Effector memory CD4-positive, alpha-beta T cell (primary cell): ENCODE measurements around the gene ZNF747.

ENCODE experiments used
- DNase-seq, 3 donors: peaks; one replicate each; pipeline ENCODE4 v3.0.0-alpha.2; 2020
- H3K27ac ChIP-seq: 2 replicates; pipeline ENCODE4 v1.7.0; 2013; ENCODE audit warnings: mild to moderate bottlenecking, low read length, moderate library complexity; ENCODE audit not compliant: insufficient read depth, poor library complexity, severe bottlenecking
- H3K27me3 ChIP-seq: replicated peaks from 2 replicates; pipeline ENCODE4 v1.7.0; 2013; ENCODE audit warnings: mild to moderate bottlenecking, low read length; ENCODE audit not compliant: insufficient read depth, control insufficient read depth, poor library complexity, severe bottlenecking
- H3K36me3 ChIP-seq: 2 replicates; pipeline ENCODE4 v1.7.0; 2013; ENCODE audit warnings: mild to moderate bottlenecking, low read length, moderate library complexity; ENCODE audit not compliant: control insufficient read depth, insufficient read depth
- H3K4me1 ChIP-seq: 2 replicates; pipeline ENCODE4 v1.7.0; 2013; ENCODE audit warnings: low read length, mild to moderate bottlenecking; ENCODE audit not compliant: control insufficient read depth, insufficient read depth, poor library complexity, severe bottlenecking
- H3K4me3 ChIP-seq: 2 replicates; pipeline ENCODE4 v1.7.0; 2013; ENCODE audit warnings: low read length, low read depth, mild to moderate bottlenecking; ENCODE audit not compliant: insufficient read depth, poor library complexity, severe bottlenecking
- H3K9me3 ChIP-seq: 2 replicates; pipeline ENCODE4 v1.7.0; 2013; ENCODE audit warnings: mild to moderate bottlenecking, low read length, moderate library complexity; ENCODE audit not compliant: control insufficient read depth

Gene ZNF747

DNA sequence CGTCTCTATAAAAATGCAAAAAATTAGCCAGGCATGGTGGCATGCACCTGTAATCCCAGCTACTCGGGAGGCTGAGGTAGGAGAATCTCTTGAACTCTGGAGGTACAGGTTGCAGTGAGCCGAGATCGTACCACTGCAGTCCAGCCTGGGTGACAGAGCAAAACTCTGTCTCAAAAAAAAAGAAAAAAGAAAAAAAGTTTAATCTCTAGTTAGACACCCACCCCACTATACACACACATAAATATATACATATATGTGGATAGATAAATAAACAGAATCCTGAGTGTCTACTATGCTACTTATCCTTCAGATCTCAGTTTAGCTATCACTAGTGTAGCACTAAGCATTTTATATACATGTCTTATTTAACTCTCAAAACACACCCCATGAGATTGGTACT is 43.4 kb downstream of the ZNF747 start:
- no peak for DNase-seq
- H3K27ac ChIP-seq = no peak overlapping the region
- no peaks in the 10 kb centered on the region for H3K27me3 ChIP-seq
- peaks cover 3% of the 10 kb centered on the region for H3K4me1 ChIP-seq
- no peaks in the 10 kb centered on the region for H3K9me3 ChIP-seq
- H3K4me3 ChIP-seq = no peak overlapping the region
- H3K36me3 ChIP-seq = peaks cover 74% of the 10 kb centered on the region

DNA sequence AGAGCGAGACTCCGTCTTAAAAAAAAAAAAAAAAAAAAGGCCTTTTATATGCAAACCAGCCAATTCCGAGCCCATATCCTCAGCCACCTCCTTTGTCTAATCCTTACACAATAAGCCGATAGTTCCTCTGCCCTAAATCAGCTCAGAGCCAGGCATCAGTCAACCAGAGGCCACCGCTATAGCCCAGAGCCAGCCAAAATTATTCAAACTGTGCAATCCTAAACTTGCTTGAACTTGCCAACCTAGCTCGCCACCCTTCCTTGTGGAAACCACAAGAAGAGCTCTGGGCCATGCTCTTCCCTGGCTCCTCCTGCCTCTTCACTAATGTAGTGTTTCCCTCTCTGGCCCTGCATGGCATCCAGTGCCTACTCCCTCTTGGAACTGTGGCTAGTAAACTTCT is 44.4 kb downstream of the ZNF747 start:
- Histone ChIP-seq H3K4me1 (peaks cover 3% of the 10 kb centered on the region), H3K36me3 (peaks cover 78% of the 10 kb centered on the region), H3K9me3 (no peaks in the 10 kb centered on the region), H3K27me3 (no peaks in the 10 kb centered on the region), H3K4me3 (no peak overlapping the region), H3K27ac (no peak overlapping the region)
- no peak for DNase-seq

DNA sequence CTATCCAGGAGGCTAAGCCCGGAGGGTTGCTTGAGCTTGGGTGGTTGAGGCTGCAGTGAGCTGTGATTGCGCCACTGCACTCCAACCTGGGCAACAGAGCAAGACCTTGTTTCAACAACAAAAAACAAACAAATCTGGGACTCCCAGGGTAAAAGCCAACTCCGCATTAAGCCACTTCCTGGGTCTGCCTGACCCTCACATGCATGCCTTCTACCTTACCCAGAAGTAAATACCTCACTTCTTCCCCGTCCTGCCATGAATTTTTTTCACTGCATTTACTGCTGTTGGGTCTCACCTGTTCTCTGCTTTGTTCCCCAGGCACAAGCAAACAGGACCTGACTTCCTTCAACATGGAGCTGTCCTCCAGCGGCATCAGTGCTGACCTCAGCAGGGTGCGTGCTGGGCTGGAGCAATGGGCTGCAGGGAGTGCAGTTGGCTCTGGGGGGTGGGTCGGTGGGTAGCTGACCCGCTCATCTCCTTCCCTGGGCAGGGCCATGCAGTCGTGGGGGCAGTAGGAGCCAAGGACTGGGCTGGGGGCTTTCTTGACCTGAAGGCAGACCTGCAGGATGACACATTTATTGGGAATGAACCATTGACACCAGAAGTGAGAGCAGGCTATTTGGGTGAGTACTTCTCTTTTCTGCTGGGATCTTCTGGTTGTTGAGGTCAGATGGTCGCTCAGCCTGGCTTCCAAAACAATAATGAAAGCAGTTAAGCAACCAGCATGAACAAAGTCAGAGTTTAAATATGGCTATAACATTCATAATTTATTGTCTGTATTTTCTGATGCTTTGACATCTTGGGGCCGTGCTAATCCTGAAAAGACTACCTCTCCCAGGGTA is 45.7 kb downstream of the ZNF747 start:
- no peaks in the 10 kb centered on the region for H3K27me3 ChIP-seq
- no peaks in the 10 kb centered on the region for H3K9me3 ChIP-seq
- H3K27ac ChIP-seq = no peak overlapping the region
- peaks cover 3% of the 10 kb centered on the region for H3K4me1 ChIP-seq
- H3K36me3 ChIP-seq = peaks cover 79% of the 10 kb centered on the region
- H3K4me3 ChIP-seq = no peak overlapping the region
- DNase-seq = no peak

DNA sequence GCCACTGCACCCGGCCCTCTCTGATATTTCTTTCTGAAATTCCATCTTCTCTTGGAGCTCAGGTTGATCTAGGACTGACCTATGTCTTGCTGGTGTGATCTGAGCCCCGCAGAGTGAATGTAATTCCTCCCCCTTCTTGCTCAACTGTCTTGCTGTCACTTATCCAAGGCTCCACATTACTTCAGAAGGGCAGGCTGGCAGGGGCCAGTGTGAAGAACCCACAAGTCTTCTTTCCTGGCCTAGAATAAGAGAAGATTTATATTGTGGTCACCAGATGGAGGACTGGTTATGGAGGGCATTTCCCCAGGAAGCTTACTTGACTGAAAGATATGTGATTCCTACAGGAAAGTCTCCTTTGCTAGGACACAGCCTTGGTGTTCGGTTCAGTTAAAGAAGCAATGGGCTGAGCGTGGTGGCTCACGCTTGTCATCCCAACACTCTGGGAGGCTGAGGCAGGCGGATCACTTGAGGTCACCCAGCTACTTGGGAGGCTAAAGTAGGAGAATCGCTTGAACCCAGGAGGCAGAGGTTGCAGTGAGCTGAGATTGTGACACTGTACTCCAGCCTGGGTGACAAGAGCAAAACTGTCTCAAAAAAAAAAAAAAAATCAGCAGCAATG is 48.7 kb downstream of the ZNF747 start:
- H3K4me3 ChIP-seq = no peak overlapping the region
- H3K27ac ChIP-seq = no peak overlapping the region
- H3K27me3 ChIP-seq = no peaks in the 10 kb centered on the region
- H3K9me3 ChIP-seq = no peaks in the 10 kb centered on the region
- no peak for DNase-seq
- H3K4me1 ChIP-seq = no peaks in the 10 kb centered on the region
- H3K36me3 ChIP-seq = peaks cover 90% of the 10 kb centered on the region

DNA sequence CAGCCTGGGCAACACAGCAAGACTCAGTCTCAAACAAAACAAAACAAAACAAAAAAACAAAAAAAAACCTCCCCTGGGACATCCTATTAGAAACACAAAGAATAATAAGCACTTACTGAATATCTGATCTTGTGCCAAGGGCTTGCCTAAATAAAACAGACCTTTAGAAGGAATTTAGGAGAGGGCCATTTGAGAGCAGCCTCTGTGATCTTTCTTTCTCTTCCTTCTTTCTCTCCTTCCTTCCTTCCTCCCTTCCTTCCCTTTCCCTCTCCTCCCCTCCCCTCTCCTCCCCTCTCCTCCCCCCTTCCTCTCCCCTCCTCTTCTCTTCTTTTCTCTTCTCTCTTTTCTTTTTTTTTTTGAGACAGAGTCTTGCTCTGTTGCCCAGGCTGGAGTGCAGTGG is 49.8 kb downstream of the ZNF747 start:
- Histone ChIP-seq H3K27me3 (no peaks in the 10 kb centered on the region), H3K9me3 (no peaks in the 10 kb centered on the region), H3K36me3 (peaks cover 92% of the 10 kb centered on the region), H3K27ac (no peak overlapping the region), H3K4me1 (no peaks in the 10 kb centered on the region), H3K4me3 (no peak overlapping the region)
- DNase-seq = no peak

DNA sequence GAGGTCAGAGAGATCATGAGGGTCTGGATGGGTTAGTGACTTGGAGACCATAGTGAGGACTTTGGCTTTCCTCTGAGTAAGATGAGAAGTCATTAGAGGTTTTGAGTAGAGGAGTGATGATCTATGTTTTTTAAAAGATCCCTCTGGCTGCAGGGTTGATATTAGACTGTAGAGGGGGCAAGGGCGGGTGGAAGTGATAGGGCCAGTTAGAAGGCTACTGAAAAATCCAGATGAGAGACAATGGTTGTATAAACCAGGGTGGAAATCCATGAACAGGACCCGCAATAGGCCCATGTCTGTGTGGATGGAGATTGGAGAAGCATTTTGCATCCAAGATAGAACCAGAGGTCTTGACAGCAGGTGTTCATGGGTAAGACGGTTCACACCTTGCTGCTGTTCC is 52.3 kb downstream of the ZNF747 start:
- Histone ChIP-seq H3K4me1 (peaks cover 5% of the 10 kb centered on the region), H3K36me3 (peaks cover 81% of the 10 kb centered on the region), H3K27ac (no peak overlapping the region), H3K27me3 (no peaks in the 10 kb centered on the region), H3K4me3 (no peak overlapping the region), H3K9me3 (no peaks in the 10 kb centered on the region)
- DNase-seq = no peak

DNA sequence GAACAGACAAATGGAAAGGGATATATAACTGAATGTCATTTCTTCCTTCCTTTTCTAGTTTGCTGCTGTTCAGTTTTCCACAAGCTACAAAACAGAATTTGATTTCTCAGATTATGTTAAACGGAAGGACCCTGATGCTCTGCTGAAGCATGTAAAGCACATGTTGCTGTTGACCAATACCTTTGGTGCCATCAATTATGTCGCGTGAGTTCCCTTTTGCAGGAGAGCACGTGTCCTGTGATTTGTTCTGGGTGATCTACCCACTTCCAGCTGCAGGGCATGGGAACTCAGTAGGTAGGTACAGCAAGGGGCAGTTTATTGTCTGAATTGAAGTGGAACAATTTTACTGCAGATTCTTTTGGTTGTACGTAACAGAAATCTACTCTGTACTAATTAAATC is 53.3 kb downstream of the ZNF747 start:
- DNase-seq = no peak
- H3K27ac ChIP-seq = no peak overlapping the region
- no peaks in the 10 kb centered on the region for H3K9me3 ChIP-seq
- no peak overlapping the region for H3K4me3 ChIP-seq
- H3K27me3 ChIP-seq = no peaks in the 10 kb centered on the region
- peaks cover 79% of the 10 kb centered on the region for H3K36me3 ChIP-seq
- peaks cover 7% of the 10 kb centered on the region for H3K4me1 ChIP-seq
